Measurements from ENCODE around the gene PTK7. TPM values are rescaled to one million over a fixed set of nuclear protein-coding genes. Genes with fewer than 3 reads are reported as not detected.

Gene PTK7
- total and polyA plus RNA-seq, 2 experiments from 2014 or later, result 46.1 to 147 TPM

DNA sequence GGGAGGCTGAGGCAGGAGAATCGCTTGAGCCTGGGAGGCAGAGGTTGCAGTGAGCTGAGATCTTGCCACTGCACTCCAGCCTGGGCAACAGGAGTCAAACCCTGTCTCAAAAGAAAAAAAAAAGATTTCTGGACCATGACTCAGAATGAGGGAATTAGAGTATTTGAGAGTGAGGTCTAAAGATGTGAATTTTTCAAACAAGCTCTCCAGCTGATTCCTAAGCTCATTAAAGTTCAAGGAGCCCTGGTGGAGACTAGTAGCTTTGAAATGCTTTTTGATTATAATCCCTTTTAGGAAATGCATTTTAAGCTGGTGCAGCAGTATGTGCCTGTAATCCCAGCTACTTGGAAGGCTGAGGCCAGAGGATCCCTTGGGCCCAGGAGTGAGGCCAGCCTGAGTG, 73.2 kb downstream of the PTK7 start:
- ATAC-seq, result no peak
- H3K4me1 Mint-ChIP-seq, result no peaks in the 10 kb centered on the region
- H3K36me3 ChIP-seq (ENCODE audit: insufficient read depth), result no peaks in the 10 kb centered on the region
- H3K27ac ChIP-seq (ENCODE audit: low read depth), result no peak overlapping the region
- peaks cover 20% of the 10 kb centered on the region for H3K36me3 Mint-ChIP-seq (ENCODE audit: low read depth)
- no peaks in the 10 kb centered on the region for H3K79me2 ChIP-seq (replicated peaks; ENCODE audit: insufficient read depth)
- no peaks in the 10 kb centered on the region for H3K9me3 Mint-ChIP-seq
- H3K27me3 Mint-ChIP-seq (ENCODE audit: insufficient read depth, low read depth, poor library complexity), result peaks cover 4% of the 10 kb centered on the region
- H3K4me3 Mint-ChIP-seq, result no peak overlapping the region
- H3K9me2 ChIP-seq (ENCODE audit: insufficient read depth), result no peaks in the 10 kb centered on the region
- no peak overlapping the region for H2AFZ ChIP-seq
- no peak for DNase-seq (ENCODE audit: low spot score)
- no peaks in the 10 kb centered on the region for H3K4me1 ChIP-seq (ENCODE audit: insufficient read depth)
- H3K4me3 ChIP-seq, result no peak overlapping the region
- H4K20me1 ChIP-seq (replicated peaks; ENCODE audit: insufficient read depth), result no peaks in the 10 kb centered on the region; the same call in 1 of the 2 replicates
- TF ChIP-seq, protein P1, sequence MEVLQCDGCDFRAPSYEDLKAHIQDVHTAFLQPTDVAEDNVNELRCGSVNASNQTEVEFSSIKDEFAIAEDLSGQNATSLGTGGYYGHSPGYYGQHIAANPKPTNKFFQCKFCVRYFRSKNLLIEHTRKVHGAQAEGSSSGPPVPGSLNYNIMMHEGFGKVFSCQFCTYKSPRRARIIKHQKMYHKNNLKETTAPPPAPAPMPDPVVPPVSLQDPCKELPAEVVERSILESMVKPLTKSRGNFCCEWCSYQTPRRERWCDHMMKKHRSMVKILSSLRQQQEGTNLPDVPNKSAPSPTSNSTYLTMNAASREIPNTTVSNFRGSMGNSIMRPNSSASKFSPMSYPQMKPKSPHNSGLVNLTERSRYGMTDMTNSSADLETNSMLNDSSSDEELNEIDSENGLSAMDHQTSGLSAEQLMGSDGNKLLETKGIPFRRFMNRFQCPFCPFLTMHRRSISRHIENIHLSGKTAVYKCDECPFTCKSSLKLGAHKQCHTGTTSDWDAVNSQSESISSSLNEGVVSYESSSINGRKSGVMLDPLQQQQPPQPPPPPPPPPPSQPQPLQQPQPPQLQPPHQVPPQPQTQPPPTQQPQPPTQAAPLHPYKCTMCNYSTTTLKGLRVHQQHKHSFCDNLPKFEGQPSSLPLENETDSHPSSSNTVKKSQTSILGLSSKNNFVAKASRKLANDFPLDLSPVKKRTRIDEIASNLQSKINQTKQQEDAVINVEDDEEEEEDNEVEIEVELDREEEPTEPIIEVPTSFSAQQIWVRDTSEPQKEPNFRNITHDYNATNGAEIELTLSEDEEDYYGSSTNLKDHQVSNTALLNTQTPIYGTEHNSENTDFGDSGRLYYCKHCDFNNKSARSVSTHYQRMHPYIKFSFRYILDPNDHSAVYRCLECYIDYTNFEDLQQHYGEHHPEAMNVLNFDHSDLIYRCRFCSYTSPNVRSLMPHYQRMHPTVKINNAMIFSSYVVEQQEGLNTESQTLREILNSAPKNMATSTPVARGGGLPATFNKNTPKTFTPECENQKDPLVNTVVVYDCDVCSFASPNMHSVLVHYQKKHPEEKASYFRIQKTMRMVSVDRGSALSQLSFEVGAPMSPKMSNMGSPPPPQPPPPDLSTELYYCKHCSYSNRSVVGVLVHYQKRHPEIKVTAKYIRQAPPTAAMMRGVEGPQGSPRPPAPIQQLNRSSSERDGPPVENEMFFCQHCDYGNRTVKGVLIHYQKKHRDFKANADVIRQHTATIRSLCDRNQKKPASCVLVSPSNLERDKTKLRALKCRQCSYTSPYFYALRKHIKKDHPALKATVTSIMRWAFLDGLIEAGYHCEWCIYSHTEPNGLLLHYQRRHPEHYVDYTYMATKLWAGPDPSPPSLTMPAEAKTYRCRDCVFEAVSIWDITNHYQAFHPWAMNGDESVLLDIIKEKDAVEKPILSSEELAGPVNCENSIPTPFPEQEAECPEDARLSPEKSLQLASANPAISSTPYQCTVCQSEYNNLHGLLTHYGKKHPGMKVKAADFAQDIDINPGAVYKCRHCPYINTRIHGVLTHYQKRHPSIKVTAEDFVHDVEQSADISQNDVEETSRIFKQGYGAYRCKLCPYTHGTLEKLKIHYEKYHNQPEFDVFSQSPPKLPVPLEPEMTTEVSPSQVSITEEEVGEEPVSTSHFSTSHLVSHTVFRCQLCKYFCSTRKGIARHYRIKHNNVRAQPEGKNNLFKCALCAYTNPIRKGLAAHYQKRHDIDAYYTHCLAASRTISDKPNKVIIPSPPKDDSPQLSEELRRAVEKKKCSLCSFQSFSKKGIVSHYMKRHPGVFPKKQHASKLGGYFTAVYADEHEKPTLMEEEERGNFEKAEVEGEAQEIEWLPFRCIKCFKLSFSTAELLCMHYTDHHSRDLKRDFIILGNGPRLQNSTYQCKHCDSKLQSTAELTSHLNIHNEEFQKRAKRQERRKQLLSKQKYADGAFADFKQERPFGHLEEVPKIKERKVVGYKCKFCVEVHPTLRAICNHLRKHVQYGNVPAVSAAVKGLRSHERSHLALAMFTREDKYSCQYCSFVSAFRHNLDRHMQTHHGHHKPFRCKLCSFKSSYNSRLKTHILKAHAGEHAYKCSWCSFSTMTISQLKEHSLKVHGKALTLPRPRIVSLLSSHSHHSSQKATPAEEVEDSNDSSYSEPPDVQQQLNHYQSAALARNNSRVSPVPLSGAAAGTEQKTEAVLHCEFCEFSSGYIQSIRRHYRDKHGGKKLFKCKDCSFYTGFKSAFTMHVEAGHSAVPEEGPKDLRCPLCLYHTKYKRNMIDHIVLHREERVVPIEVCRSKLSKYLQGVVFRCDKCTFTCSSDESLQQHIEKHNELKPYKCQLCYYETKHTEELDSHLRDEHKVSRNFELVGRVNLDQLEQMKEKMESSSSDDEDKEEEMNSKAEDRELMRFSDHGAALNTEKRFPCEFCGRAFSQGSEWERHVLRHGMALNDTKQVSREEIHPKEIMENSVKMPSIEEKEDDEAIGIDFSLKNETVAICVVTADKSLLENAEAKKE (CRISPR knock-in tag; IDR thresholded peaks at IDR 0.05), result no peak
- no peak for TF ChIP-seq EZH2phosphoT487 (IDR thresholded peaks at IDR 0.05; ENCODE audit: unreplicated experiment)
- no peak for TF ChIP-seq POLR2AphosphoS5 (IDR thresholded peaks at IDR 0.05; ENCODE audit: low read depth)
- TF ChIP-seq, protein P2, sequence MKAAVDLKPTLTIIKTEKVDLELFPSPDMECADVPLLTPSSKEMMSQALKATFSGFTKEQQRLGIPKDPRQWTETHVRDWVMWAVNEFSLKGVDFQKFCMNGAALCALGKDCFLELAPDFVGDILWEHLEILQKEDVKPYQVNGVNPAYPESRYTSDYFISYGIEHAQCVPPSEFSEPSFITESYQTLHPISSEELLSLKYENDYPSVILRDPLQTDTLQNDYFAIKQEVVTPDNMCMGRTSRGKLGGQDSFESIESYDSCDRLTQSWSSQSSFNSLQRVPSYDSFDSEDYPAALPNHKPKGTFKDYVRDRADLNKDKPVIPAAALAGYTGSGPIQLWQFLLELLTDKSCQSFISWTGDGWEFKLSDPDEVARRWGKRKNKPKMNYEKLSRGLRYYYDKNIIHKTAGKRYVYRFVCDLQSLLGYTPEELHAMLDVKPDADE (IDR thresholded peaks at IDR 0.05), result no peak
- TF ChIP-seq STAT1 (IDR thresholded peaks at IDR 0.05; ENCODE audit: unreplicated experiment), result no peak
- no peak for TF ChIP-seq ZNF331 (CRISPR knock-in tag; IDR thresholded peaks at IDR 0.05; ENCODE audit: low read depth)
- no peak for TF ChIP-seq CREB1 (CRISPR knock-in tag; IDR thresholded peaks at IDR 0.05; ENCODE audit: low read depth)
- no peak for TF ChIP-seq NANOG (IDR thresholded peaks at IDR 0.05; ENCODE audit: borderline replicate concordance)
- TF ChIP-seq EZH2 (IDR thresholded peaks at IDR 0.05; ENCODE audit: low read depth, unreplicated experiment), result no peak
- TF ChIP-seq, protein P3, sequence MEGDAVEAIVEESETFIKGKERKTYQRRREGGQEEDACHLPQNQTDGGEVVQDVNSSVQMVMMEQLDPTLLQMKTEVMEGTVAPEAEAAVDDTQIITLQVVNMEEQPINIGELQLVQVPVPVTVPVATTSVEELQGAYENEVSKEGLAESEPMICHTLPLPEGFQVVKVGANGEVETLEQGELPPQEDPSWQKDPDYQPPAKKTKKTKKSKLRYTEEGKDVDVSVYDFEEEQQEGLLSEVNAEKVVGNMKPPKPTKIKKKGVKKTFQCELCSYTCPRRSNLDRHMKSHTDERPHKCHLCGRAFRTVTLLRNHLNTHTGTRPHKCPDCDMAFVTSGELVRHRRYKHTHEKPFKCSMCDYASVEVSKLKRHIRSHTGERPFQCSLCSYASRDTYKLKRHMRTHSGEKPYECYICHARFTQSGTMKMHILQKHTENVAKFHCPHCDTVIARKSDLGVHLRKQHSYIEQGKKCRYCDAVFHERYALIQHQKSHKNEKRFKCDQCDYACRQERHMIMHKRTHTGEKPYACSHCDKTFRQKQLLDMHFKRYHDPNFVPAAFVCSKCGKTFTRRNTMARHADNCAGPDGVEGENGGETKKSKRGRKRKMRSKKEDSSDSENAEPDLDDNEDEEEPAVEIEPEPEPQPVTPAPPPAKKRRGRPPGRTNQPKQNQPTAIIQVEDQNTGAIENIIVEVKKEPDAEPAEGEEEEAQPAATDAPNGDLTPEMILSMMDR (conservative IDR thresholded peaks at IDR 0.05; ENCODE audit: low read depth in 2 of 2), result no peak
- TF ChIP-seq, protein P4, sequence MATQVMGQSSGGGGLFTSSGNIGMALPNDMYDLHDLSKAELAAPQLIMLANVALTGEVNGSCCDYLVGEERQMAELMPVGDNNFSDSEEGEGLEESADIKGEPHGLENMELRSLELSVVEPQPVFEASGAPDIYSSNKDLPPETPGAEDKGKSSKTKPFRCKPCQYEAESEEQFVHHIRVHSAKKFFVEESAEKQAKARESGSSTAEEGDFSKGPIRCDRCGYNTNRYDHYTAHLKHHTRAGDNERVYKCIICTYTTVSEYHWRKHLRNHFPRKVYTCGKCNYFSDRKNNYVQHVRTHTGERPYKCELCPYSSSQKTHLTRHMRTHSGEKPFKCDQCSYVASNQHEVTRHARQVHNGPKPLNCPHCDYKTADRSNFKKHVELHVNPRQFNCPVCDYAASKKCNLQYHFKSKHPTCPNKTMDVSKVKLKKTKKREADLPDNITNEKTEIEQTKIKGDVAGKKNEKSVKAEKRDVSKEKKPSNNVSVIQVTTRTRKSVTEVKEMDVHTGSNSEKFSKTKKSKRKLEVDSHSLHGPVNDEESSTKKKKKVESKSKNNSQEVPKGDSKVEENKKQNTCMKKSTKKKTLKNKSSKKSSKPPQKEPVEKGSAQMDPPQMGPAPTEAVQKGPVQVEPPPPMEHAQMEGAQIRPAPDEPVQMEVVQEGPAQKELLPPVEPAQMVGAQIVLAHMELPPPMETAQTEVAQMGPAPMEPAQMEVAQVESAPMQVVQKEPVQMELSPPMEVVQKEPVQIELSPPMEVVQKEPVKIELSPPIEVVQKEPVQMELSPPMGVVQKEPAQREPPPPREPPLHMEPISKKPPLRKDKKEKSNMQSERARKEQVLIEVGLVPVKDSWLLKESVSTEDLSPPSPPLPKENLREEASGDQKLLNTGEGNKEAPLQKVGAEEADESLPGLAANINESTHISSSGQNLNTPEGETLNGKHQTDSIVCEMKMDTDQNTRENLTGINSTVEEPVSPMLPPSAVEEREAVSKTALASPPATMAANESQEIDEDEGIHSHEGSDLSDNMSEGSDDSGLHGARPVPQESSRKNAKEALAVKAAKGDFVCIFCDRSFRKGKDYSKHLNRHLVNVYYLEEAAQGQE (IDR thresholded peaks at IDR 0.05; ENCODE audit: unreplicated experiment), result no peak
- TF ChIP-seq JUNB (IDR thresholded peaks at IDR 0.05; ENCODE audit: unreplicated experiment), result no peak
- no peak for TF ChIP-seq ZNF114 (CRISPR knock-in tag; IDR thresholded peaks at IDR 0.05)
- H3K27ac Mint-ChIP-seq, result no peak overlapping the region
- H3F3A ChIP-seq (replicated peaks; ENCODE audit: low read depth), result no peaks in the 10 kb centered on the region
- no peak overlapping the region for H3K4me2 ChIP-seq
- H3K27me3 ChIP-seq (ENCODE audit: insufficient read depth), result no peaks in the 10 kb centered on the region

Measured in GM23338 (cell line).